ENCODE measurements around the gene ZMYND10. TPM values are rescaled to one million over a fixed set of nuclear protein-coding genes. Genes with fewer than 3 reads are reported as not detected.

Gene ZMYND10
- polyA plus RNA-seq, 1 experiment = 0.87 TPM

- Histone ChIP-seq H3K9me3 (ENCODE audit: control insufficient read depth, insufficient read depth, low read length) (no peaks in the 10 kb centered on the region), H3K27me3 (ENCODE audit: control insufficient read depth, insufficient read depth, low read length) (no peaks in the 10 kb centered on the region), H3K27ac (ENCODE audit: low read depth, low read length) (peak within 1 kb of the TSS; percentile 80), H3K4me3 (ENCODE audit: low read depth, low read length) (peak within 1 kb of the TSS; percentile 97)
- no peak for TF ChIP-seq CTCF (IDR thresholded peaks at IDR 0.05; ENCODE audit: low read depth, low read length)
- POLR2A ChIA-PET = interaction anchor here (0.8 to 1.8 kb wide), 6 partner anchors 9 to 218 kb away, joined by 3 to 11 read pairs (median 5); partner anchors contain the start of genes HYAL3, NAA80, RASSF1 and TMEM115
- CTCF ChIA-PET = interaction anchor here (1.0 to 6.7 kb wide), 4 partner anchors 192 to 264 kb away, joined by 3 to 76 read pairs (median 29); no protein-coding TSS in a partner anchor
- DNase-seq (ENCODE audit: low read depth, low spot score) = peak; percentile 72
Observed at GRCh38 chr3:50350527-50351322, 5.2 kb upstream of the ZMYND10 start, which contains the start of the genes CYB561D2 and NPRL2. TSS of gene CYB561D2 (plus strand) at chr3:50350862. CDS start at chr3:50351434, 572 bp downstream. TSS of gene NPRL2 (minus strand) at chr3:50350775. CDS start at chr3:50350652, 123 bp downstream.

- DNase-seq (ENCODE audit: low read depth, low spot score) = no peak
- H3K27ac ChIP-seq (ENCODE audit: low read depth, low read length) = no peak overlapping the region
- TF ChIP-seq CTCF (IDR thresholded peaks at IDR 0.05; ENCODE audit: low read depth, low read length) = no peak
- H3K4me3 ChIP-seq (ENCODE audit: low read depth, low read length) = peak overlapping the region; percentile 97
- CTCF ChIA-PET = interaction anchor here (1.0 to 6.7 kb wide), 4 partner anchors 193 to 264 kb away, joined by 3 to 76 read pairs (median 29); no protein-coding TSS in a partner anchor
- POLR2A ChIA-PET = interaction anchor here (0.8 to 1.8 kb wide), 6 partner anchors 9 to 219 kb away, joined by 3 to 11 read pairs (median 5); partner anchors contain the start of genes HYAL3, NAA80, RASSF1 and TMEM115
- no peaks in the 10 kb centered on the region for H3K9me3 ChIP-seq (ENCODE audit: control insufficient read depth, insufficient read depth, low read length)
- no peaks in the 10 kb centered on the region for H3K27me3 ChIP-seq (ENCODE audit: control insufficient read depth, insufficient read depth, low read length)
Observed at GRCh38 chr3:50350213-50350526, 4.6 kb upstream of the ZMYND10 start.

GRCh38 chr3:50347187-50347813 is 1.8 kb upstream of the ZMYND10 start:
- Histone ChIP-seq H3K27ac (ENCODE audit: low read depth, low read length) (peak overlapping the region; percentile 39), H3K9me3 (ENCODE audit: control insufficient read depth, insufficient read depth, low read length) (no peaks in the 10 kb centered on the region), H3K4me3 (ENCODE audit: low read depth, low read length) (no peak overlapping the region), H3K27me3 (ENCODE audit: control insufficient read depth, insufficient read depth, low read length) (no peaks in the 10 kb centered on the region)
- CTCF ChIA-PET = interaction anchor here (0.6 to 6.7 kb wide), 17 partner anchors 10 to 251 kb away, joined by 3 to 76 read pairs (median 6); partner anchors contain the start of genes HEMK1 and TUSC2
- no peak for DNase-seq (ENCODE audit: low read depth, low spot score)
- POLR2A ChIA-PET = interaction anchor here (0.7 to 0.9 kb wide), 2 partner anchors 10 to 12 kb away, joined by 3 to 5 read pairs; no protein-coding TSS in a partner anchor
- peak; percentile 70 for TF ChIP-seq CTCF (IDR thresholded peaks at IDR 0.05; ENCODE audit: low read depth, low read length)

GRCh38 chr3:50345008-50345407 is 524 bp downstream of the ZMYND10 start:
- DNase-seq (ENCODE audit: low read depth, low spot score) = no peak
- no peaks in the 10 kb centered on the region for H3K27me3 ChIP-seq (ENCODE audit: control insufficient read depth, insufficient read depth, low read length)
- TF ChIP-seq CTCF (IDR thresholded peaks at IDR 0.05; ENCODE audit: low read depth, low read length) = no peak
- peak overlapping the region; percentile 60 for H3K4me3 ChIP-seq (ENCODE audit: low read depth, low read length)
- CTCF ChIA-PET = interaction anchor here (6.6 to 6.7 kb wide), 2 partner anchors 198 to 205 kb away, joined by 53 to 76 read pairs; no protein-coding TSS in a partner anchor
- POLR2A ChIA-PET = interaction anchor here (0.7 kb wide), 1 partner anchor 11 kb away, joined by 4 read pairs; no protein-coding TSS in a partner anchor
- H3K9me3 ChIP-seq (ENCODE audit: control insufficient read depth, insufficient read depth, low read length) = no peaks in the 10 kb centered on the region
- no peak overlapping the region for H3K27ac ChIP-seq (ENCODE audit: low read depth, low read length)
